ENCODE results near the gene NCR1. TPM values are rescaled to one million over a fixed set of nuclear protein-coding genes. Genes with fewer than 3 reads are reported as not detected.

Gene NCR1, protein sequence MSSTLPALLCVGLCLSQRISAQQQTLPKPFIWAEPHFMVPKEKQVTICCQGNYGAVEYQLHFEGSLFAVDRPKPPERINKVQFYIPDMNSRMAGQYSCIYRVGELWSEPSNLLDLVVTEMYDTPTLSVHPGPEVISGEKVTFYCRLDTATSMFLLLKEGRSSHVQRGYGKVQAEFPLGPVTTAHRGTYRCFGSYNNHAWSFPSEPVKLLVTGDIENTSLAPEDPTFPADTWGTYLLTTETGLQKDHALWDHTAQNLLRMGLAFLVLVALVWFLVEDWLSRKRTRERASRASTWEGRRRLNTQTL
- total RNA-seq, result not detected

DNA sequence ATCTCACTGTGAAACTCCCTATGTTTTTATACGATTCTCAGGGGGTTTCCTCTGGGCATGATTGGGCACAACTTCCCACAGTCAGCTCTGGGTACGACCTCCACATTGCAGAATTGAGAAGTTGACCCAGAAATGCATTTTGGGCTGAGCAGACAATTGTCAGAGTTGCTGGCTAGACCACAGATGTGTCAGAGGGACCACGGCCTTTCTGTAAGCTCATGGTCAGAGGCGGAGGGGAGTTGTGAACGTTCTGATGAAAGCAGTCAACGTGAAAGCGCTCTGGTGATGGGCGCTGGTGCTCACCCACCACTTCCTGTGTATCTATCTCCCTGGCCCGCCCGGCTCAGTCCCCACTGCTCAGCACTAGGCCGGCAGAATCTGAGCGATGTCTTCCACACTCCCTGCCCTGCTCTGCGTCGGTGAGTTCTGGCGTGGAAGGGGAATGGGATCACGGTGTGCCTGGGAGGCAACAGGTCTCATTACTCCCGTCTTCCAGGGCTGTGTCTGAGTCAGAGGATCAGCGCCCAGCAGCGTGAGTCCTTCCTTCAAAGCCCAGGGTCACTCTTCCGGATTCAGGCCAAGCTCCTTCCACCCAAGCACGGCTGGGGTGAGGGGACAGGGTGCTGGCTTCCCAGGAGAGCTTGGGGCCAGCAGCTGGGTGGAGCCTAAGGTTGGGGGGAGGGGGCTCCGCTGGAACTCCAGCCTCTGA lies at the start of gene NCR1:
Gene NCR1 (plus strand): TSS at position 346 of the 709 bp plus-strand sequence. CDS start 40 bp downstream, at position 386.

DNA sequence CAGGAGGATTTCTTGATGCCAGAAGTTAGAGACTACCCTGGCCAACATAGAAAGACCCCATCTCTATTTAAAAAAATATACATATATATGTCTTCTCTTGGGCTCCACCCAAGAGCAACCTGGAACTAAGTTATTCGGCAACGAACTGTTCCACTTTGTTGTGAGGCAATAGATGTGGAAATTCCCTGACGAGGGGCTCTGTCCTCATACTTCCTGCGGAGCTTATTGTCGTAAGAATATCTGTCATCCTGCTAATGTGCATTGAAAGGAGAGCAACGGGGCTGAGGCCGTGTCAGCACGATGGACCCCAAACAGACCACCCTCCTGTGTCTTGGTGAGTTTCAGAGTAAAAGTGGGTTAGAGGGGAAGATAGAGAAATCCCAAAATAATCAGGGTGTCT lies 32.0 kb upstream of the NCR1 start, which contains the start of gene FCAR:
Gene FCAR (plus strand): TSS at position 246 of the 400 bp plus-strand sequence. CDS start 55 bp downstream, at position 301.

DNA sequence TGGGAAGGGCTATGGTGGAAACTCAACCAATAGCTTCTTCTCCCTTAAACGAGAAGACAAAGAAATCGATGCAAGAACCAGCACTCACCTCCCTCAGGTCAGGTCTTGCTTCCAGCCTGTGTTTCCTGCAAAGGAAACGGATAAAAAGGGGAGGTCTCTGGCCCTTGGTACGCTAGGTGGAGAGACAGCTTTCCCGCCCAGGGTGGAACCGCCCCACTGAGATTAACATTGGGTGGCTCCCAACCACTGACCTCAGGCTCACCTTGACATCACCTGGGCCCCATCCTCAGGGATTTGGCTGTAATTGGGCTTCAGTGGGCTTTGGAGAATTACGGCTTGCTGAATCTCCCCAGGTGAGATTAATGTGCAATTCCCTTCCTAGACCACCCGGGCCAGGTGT lies 41.4 kb downstream of the NCR1 start, which contains the start of gene NLRP7:
Gene NLRP7 (minus strand): TSS at position 150 of the 400 bp plus-strand sequence.

Small RNA genes within 50 kb of the gene (small RNA-seq; reads per million reads assigned to genes)
- gene AC011476.8, result not detected
- gene RNU6-222P, result not detected

Other genes starting within 250 kb of the NCR1 start
- 2.3 TPM for gene LILRB4, start 243.2 kb upstream of the NCR1 start, total RNA-seq
- gene KIR3DL3, start 181.7 kb upstream of the NCR1 start, total RNA-seq, result not detected
- not detected for gene KIR2DL3, start 167.6 kb upstream of the NCR1 start, total RNA-seq
- not detected for gene KIR2DL1, start 136.4 kb upstream of the NCR1 start, total RNA-seq
- not detected for gene KIR2DL4, start 102.5 kb upstream of the NCR1 start, total RNA-seq
- gene KIR3DL1, start 89.7 kb upstream of the NCR1 start, total RNA-seq, result not detected
- gene KIR2DS4, start 73.5 kb upstream of the NCR1 start, total RNA-seq, result not detected
- not detected for gene KIR3DL2, start 55.7 kb upstream of the NCR1 start, total RNA-seq
- 0.92 TPM for gene FCAR, start 31.9 kb upstream of the NCR1 start, total RNA-seq
- gene NLRP7, start 41.4 kb downstream of the NCR1 start, total RNA-seq, result not detected
- gene NLRP2, start 60.2 kb downstream of the NCR1 start, total RNA-seq, result 12.7 TPM
- 0.23 TPM for gene GP6, start 132.1 kb downstream of the NCR1 start, total RNA-seq
- gene RDH13, start 157.0 kb downstream of the NCR1 start, total RNA-seq, result 30.4 TPM
- 2.1 TPM for gene EPS8L1, start 169.7 kb downstream of the NCR1 start, total RNA-seq
- gene PPP1R12C, start 211.5 kb downstream of the NCR1 start, total RNA-seq, result 16.1 TPM
- 20.5 TPM for gene TNNT1, start 243.1 kb downstream of the NCR1 start, total RNA-seq